K562 (cell line): ENCODE measurements around the gene B3GALT6. TPM values are rescaled to one million over a fixed set of nuclear protein-coding genes. Genes with fewer than 3 reads are reported as not detected.
A peak's percentile ranks its signal among the peaks of the same experiment; 100 is the strongest.

ENCODE experiments used
- CHAMP1 ChIP-seq: fragments of 450-650 bp; IDR thresholded peaks from 2 replicates; pipeline ENCODE4 v1.6.1; 2016; ENCODE audit warnings: mild to moderate bottlenecking
- TEAD4 ChIP-seq, 2 experiments: sonication (generic) in 1 of 2; formaldehyde crosslinking in 1 of 2; IDR thresholded peaks; 2 replicates each; pipeline versions ENCODE4 v1.6.1 to v1.8.0; 2012 to 2022; ENCODE audit warnings: borderline replicate concordance in 1 of 2, inconsistent platforms in 1 of 2, low read length in 1 of 2, mild to moderate bottlenecking in 1 of 2, missing genetic modification reagents in 1 of 2
- polyA plus RNA-seq, 8 experiments: library from polyadenylated mRNA; depleted of rRNA in 4 of 8; stranded (reverse) in 5 of 8; unstranded in 3 of 8; fragments of >200 nt; fragmentation: Nextera tagmentation in 2 of 8; fragmentation: Illumina TruSeq in 1 of 8; extraction: Ambion mirVana in 2 of 8; extraction: Trizol in 1 of 8; gene quantifications; 2 replicates each; pipeline versions ENCODE4 v1.2.1 to v1.2.3, GENCODE V29; 2011 to 2014; ENCODE audit warnings: inconsistent platforms in 1 of 8, missing spikeins in 1 of 8
- total RNA-seq, 7 experiments: library from RNA; depleted of rRNA in 6 of 7; stranded (reverse); fragments of >200 nt in 6 of 7; fragmentation: Illumina TruSeq in 2 of 7; extraction: Trizol in 2 of 7; gene quantifications; 2 replicates each; pipeline versions ENCODE4 v1.2.1 to v1.2.3, GENCODE V29; 2011 to 2021; ENCODE audit warnings: low replicate concordance in 1 of 7
- TF ChIP-seq, protein P1 (sequence below): sonication (generic); formaldehyde crosslinking; IDR thresholded peaks from 2 replicates; pipeline ENCODE4 v1.8.1; 2023; ENCODE audit warnings: missing genetic modification reagents, mild to moderate bottlenecking, borderline replicate concordance

B3GALT6 gene
- total and polyA plus RNA-seq, 9 of the 15 experiments (the other 6 are each of a cell fraction or from before 2014, with no cell fraction given), result 0.68 to 29.8 (median 9.9) TPM

DNA sequence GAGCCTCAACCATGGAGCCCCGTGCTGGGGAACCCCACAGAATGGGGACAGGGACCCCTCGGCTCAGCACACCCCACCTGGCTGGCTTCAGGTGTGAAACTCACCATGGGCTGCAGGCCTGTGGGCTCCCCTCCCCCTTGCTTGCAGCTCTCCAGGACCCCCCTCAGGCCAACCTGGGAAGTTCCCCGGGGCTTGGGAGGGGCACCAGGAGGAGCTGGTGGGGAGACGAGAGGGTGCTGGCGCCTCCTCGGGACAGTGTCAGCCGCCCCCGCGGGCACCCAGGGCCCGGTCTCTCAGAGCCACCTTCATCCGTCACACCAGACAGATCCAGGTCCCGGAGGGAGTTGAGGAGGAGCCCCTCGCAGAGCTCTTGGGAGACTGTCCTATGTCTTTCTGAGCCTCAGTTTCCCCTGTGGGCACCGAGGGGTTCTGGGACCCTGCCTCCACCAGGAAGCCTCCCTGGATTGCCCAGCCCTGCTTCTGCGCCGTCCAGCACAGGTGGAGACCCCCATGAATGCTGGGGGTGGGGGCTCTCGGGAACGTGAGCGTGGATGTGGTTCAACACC is 25.0 kb upstream of the B3GALT6 start (continued):
- TF ChIP-seq, protein P1, sequence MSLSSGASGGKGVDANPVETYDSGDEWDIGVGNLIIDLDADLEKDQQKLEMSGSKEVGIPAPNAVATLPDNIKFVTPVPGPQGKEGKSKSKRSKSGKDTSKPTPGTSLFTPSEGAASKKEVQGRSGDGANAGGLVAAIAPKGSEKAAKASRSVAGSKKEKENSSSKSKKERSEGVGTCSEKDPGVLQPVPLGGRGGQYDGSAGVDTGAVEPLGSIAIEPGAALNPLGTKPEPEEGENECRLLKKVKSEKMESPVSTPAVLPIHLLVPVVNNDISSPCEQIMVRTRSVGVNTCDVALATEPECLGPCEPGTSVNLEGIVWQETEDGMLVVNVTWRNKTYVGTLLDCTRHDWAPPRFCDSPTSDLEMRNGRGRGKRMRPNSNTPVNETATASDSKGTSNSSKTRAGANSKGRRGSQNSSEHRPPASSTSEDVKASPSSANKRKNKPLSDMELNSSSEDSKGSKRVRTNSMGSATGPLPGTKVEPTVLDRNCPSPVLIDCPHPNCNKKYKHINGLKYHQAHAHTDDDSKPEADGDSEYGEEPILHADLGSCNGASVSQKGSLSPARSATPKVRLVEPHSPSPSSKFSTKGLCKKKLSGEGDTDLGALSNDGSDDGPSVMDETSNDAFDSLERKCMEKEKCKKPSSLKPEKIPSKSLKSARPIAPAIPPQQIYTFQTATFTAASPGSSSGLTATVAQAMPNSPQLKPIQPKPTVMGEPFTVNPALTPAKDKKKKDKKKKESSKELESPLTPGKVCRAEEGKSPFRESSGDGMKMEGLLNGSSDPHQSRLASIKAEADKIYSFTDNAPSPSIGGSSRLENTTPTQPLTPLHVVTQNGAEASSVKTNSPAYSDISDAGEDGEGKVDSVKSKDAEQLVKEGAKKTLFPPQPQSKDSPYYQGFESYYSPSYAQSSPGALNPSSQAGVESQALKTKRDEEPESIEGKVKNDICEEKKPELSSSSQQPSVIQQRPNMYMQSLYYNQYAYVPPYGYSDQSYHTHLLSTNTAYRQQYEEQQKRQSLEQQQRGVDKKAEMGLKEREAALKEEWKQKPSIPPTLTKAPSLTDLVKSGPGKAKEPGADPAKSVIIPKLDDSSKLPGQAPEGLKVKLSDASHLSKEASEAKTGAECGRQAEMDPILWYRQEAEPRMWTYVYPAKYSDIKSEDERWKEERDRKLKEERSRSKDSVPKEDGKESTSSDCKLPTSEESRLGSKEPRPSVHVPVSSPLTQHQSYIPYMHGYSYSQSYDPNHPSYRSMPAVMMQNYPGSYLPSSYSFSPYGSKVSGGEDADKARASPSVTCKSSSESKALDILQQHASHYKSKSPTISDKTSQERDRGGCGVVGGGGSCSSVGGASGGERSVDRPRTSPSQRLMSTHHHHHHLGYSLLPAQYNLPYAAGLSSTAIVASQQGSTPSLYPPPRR (CRISPR knock-in tag), result 0 out of 2 replicates have a peak, but pooled peaks have one; percentile 2
- TF ChIP-seq TEAD4 (IDR thresholded peaks at IDR 0.05; ENCODE audit: low read length) (no peak), TEAD4 (CRISPR knock-in tag; IDR thresholded peaks at IDR 0.05; ENCODE audit: borderline replicate concordance) (no peak), CHAMP1 (no peak)
